ENCODE data around the gene TMIE. TPM values are rescaled to one million over a fixed set of nuclear protein-coding genes. Genes with fewer than 3 reads are reported as not detected.
"Not testable (repeated sequence)": the region's sequence is repeated elsewhere in the genome, so short reads cannot be mapped to it uniquely, and the experiment has no call there.

TMIE gene
- total RNA-seq, 2 donors from 2014 or later, result 0.13 TPM; not detected in 1

GRCh38 chr3:46736006-46736872, 35.0 kb downstream of the TMIE start:
- no peak for TF ChIP-seq CTCF (IDR thresholded peaks at IDR 0.05)
- H3K9ac ChIP-seq (ENCODE audit: low read depth in 2 of 2, low read length in 2 of 2), result no peak overlapping the region
- intact Hi-C loops (cut with DNase I), result no loop called here

GRCh38 chr3:46737329-46737731, 36.1 kb downstream of the TMIE start:
- intact Hi-C loops (cut with DNase I), result no loop called here

More at GRCh38 chr3:46736006-46736872, 35.0 kb downstream of the TMIE start:
- H3K27me3 ChIP-seq, result no peaks in the 10 kb centered on the region
- H3K4me1 ChIP-seq, result no peaks in the 10 kb centered on the region
- H3K9me3 ChIP-seq, result no peaks in the 10 kb centered on the region
- DNase-seq, result no peak
- H3K27ac ChIP-seq, result no peak overlapping the region
- no peaks in the 10 kb centered on the region for H3K36me3 ChIP-seq
- H3K4me3 ChIP-seq, result no peak overlapping the region

GRCh38 chr3:46739565-46739964, 38.4 kb downstream of the TMIE start:
- H3K4me1 ChIP-seq; DNase-seq; H3K9me3 ChIP-seq; H3K27ac ChIP-seq; H3K4me3 ChIP-seq; intact Hi-C loops (cut with DNase I); H3K9ac ChIP-seq (ENCODE audit: low read depth in 2 of 2, low read length in 2 of 2); H3K36me3 ChIP-seq; H3K27me3 ChIP-seq: not testable (repeated sequence)

More at GRCh38 chr3:46737329-46737731, 36.1 kb downstream of the TMIE start:
- Histone ChIP-seq H3K4me3 (no peak overlapping the region), H3K4me1 (no peaks in the 10 kb centered on the region), H3K27me3 (no peaks in the 10 kb centered on the region), H3K9ac (ENCODE audit: low read depth in 2 of 2, low read length in 2 of 2) (no peak overlapping the region), H3K36me3 (no peaks in the 10 kb centered on the region), H3K27ac (no peak overlapping the region), H3K9me3 (no peaks in the 10 kb centered on the region)
- DNase-seq, result no peak
- TF ChIP-seq CTCF (IDR thresholded peaks at IDR 0.05), result no peak

- no peak overlapping the region for H3K9ac ChIP-seq (ENCODE audit: low read depth in 2 of 2, low read length in 2 of 2)
- intact Hi-C loops (cut with DNase I), result no loop called here
- H3K9me3 ChIP-seq, result no peaks in the 10 kb centered on the region
- H3K27ac ChIP-seq, result no peak overlapping the region
- no peak for TF ChIP-seq CTCF (IDR thresholded peaks at IDR 0.05)
- H3K4me1 ChIP-seq, result no peaks in the 10 kb centered on the region
- no peak for DNase-seq
- H3K27me3 ChIP-seq, result no peaks in the 10 kb centered on the region
- no peaks in the 10 kb centered on the region for H3K36me3 ChIP-seq
- no peak overlapping the region for H3K4me3 ChIP-seq
These were observed 41.9 kb downstream of the TMIE start for GRCh38 chr3:46742992-46743585.

- Histone ChIP-seq H3K9ac (ENCODE audit: low read depth in 2 of 2, low read length in 2 of 2) (no peak overlapping the region), H3K27me3 (no peaks in the 10 kb centered on the region), H3K4me3 (no peak overlapping the region), H3K36me3 (no peaks in the 10 kb centered on the region), H3K27ac (no peak overlapping the region), H3K9me3 (no peaks in the 10 kb centered on the region), H3K4me1 (no peaks in the 10 kb centered on the region)
- intact Hi-C loops (cut with DNase I), result no loop called here
- no peak for TF ChIP-seq CTCF (IDR thresholded peaks at IDR 0.05)
- DNase-seq, result no peak
These were observed 45.5 kb downstream of the TMIE start for GRCh38 chr3:46746711-46747110.

- H3K4me3 ChIP-seq, result no peak overlapping the region
- TF ChIP-seq CTCF (IDR thresholded peaks at IDR 0.05), result no peak
- no peak overlapping the region for H3K27ac ChIP-seq
- H3K4me1 ChIP-seq, result no peaks in the 10 kb centered on the region
- no peaks in the 10 kb centered on the region for H3K36me3 ChIP-seq
- no peak overlapping the region for H3K9ac ChIP-seq (ENCODE audit: low read depth in 2 of 2, low read length in 2 of 2)
- H3K9me3 ChIP-seq, result no peaks in the 10 kb centered on the region
- H3K27me3 ChIP-seq, result no peaks in the 10 kb centered on the region
- no peak for DNase-seq
- intact Hi-C loops (cut with DNase I), result no loop called here
These were observed 47.0 kb downstream of the TMIE start for GRCh38 chr3:46748170-46748569.
